GM12892 (cell line): ENCODE measurements around the gene ADAMTS2.

Source experiments
- DNase-seq: peaks from one replicate; pipeline ENCODE4 v3.0.0; 2011; ENCODE audit not compliant: insufficient read length
- FAIRE-seq: peaks from 2 replicates; lab custom pipeline; 2011; peaks lifted over from hg19 to GRCh38; lab: Jason Lieb, UNC
- POLR2A ChIP-seq: IDR thresholded peaks from 2 replicates; pipeline ENCODE4 v1.6.1; 2011; ENCODE audit warnings: low read depth, low read length, control low read depth
- POLR2AphosphoS5 ChIP-seq: IDR thresholded peaks from 2 replicates; pipeline ENCODE4 v1.6.1; 2011; ENCODE audit warnings: low read depth, low read length, control low read depth
- TAF1 ChIP-seq: IDR thresholded peaks from 2 replicates; pipeline ENCODE4 v1.6.1; 2011; ENCODE audit warnings: low read depth, mild to moderate bottlenecking, control low read depth, low read length, borderline replicate concordance

The ADAMTS2 gene

DNA sequence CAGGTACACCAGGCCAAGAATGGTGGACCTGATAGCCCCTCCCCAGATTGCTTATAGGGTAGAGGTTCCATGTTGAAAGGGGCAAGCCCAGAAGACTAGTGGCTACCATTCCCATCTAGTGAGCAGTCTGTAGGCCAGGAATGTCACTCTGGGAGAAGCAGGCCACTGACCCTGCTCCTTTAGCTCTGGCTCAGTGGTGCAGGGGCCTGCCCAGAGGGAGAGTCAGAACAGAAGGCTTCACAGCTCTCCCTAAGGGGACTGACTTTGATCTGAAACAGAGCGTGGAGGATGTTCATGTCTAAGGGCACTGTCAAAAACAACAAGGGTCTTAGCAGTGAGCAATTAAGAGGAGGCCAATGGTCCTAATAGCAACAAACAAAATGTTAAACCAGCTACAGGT lies 203.4 kb downstream of the ADAMTS2 start:
- DNase-seq, result no peak
- TF ChIP-seq POLR2AphosphoS5 (no peak), TAF1 (no peak)
- no peak for FAIRE-seq

GRCh38 chr5:179140293-179140692 lies 205.0 kb downstream of the ADAMTS2 start:
- no peak for DNase-seq
- no peak for FAIRE-seq
- TF ChIP-seq TAF1, result no peak
- TF ChIP-seq POLR2AphosphoS5, result no peak
- TF ChIP-seq POLR2A, result no peak

- TF ChIP-seq POLR2AphosphoS5 (no peak), POLR2A (no peak), TAF1 (no peak)
- FAIRE-seq (no peak), DNase-seq (no peak)
These were observed 205.4 kb downstream of the ADAMTS2 start for GRCh38 chr5:179139936-179140235.

- DNase-seq (no peak), FAIRE-seq (no peak)
- TF ChIP-seq POLR2AphosphoS5 (no peak), POLR2A (no peak), TAF1 (no peak)
These were observed 205.9 kb downstream of the ADAMTS2 start for GRCh38 chr5:179139111-179139935.

GRCh38 chr5:179138568-179138925 lies 206.7 kb downstream of the ADAMTS2 start:
- DNase-seq (no peak), FAIRE-seq (no peak)
- TF ChIP-seq POLR2A (no peak), POLR2AphosphoS5 (no peak), TAF1 (no peak)

DNA sequence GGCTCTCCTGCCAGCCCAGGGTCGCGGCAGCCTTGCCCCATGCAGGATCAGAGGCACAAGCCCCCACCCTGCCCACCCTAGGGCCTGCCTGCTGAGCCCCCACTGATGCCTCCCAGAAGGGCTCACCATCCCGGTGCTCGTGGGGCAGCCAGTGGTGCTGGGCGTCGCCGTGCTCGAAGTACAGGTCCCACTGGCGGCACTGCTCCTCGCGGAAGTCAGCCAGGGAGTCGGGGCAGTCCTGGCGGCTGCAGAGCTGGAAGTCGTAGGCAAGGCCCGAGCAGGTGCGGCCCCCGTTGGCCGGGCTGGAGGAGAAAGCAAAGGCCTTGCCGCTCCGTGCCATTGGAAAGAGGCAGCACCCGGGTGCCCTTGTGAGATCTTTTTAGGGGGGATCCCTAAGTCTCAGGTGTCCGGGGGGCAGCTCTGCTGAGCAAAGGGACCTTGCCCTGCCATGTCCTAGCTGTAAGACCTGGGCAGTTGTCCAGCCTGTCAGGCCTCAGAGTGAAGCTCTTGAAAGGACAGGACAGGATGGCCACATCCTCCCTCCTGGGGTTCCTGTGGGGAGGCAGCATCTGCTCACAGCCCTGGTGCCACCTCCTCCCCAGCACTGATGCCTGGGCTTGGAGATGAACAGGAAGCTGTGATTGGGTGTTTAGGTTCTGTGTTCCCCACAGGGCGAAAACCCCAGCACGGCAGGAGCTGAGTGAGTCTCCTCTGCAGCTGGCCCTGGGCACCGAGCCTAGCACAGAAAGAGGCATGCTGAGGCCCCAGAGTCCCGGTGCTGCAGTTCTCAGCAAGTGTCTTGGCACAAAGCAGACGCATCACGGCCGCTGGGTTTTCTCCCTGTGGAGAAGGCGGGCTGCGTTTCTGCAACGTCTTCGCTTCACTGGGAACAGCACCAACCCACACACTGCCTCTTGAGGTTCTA lies 207.4 kb downstream of the ADAMTS2 start:
- no peak for DNase-seq
- TF ChIP-seq POLR2AphosphoS5, result no peak
- no peak for TF ChIP-seq POLR2A
- TF ChIP-seq TAF1, result no peak
- no peak for FAIRE-seq

DNA sequence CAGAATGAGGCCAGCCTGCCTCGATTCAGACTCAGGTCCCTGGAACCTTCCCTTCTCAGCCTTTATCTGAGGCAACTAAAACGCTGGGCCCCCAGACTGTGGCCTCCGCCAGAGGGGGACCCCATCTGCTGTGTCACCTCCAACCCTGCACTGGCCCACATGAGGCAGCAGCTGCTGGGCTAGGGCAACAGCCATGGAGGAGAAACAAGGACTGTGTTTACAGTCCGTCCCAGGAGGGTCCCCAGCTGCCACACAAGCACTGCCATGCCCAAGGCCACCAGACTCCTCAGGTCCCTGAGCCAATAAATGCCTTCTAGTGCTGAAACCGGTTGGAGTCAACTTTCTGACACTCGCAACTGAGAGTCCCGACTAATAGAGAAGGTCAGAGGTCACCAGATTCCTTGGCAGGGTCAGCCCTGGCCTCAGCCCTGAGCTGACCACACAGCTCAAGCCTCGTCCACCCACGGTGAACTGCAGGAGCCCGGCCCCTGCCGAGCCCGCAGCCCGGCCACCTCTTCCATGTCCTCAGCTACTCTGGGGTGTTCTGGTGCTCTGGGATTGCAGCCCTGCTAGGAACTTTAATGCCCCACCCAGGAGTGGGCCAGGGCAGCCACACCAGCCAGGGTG lies 208.1 kb downstream of the ADAMTS2 start:
- FAIRE-seq (no peak), DNase-seq (no peak)
- TF ChIP-seq POLR2A, result no peak
- TF ChIP-seq TAF1, result no peak
- no peak for TF ChIP-seq POLR2AphosphoS5

GRCh38 chr5:179135441-179136215 lies 209.6 kb downstream of the ADAMTS2 start:
- TF ChIP-seq TAF1, result no peak
- no peak for TF ChIP-seq POLR2AphosphoS5
- TF ChIP-seq POLR2A, result no peak
- no peak for DNase-seq
- FAIRE-seq, result no peak

GRCh38 chr5:179135006-179135405 lies 210.3 kb downstream of the ADAMTS2 start:
- FAIRE-seq (no peak), DNase-seq (no peak)
- TF ChIP-seq POLR2A, result no peak
- TF ChIP-seq POLR2AphosphoS5, result no peak
- TF ChIP-seq TAF1, result no peak

DNA sequence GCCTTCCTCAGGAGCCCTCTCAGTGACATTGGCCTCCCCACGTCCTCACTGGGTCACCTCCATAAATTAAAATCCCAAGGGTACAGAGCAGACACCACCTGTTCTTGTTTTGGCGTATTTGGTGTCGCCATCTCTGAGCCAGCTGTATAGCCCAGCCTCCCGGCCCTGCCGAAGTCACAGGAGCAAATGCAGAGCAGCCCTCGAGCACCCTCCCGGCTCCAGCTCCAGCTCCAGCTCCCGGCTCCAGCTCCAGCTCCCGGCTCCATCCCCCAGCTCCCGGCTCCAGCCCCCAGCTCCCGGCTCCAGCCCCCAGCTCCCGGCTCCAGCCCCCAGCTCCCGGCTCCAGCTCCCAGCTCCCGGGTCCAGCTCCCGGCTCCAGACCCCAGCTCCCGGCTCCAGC lies 210.8 kb downstream of the ADAMTS2 start:
- DNase-seq (no peak), FAIRE-seq (no peak)
- TF ChIP-seq POLR2AphosphoS5 (no peak), POLR2A (no peak), TAF1 (no peak)

GRCh38 chr5:179132586-179133355 lies 212.5 kb downstream of the ADAMTS2 start:
- DNase-seq (no peak), FAIRE-seq (no peak)
- TF ChIP-seq TAF1, result no peak
- TF ChIP-seq POLR2AphosphoS5, result no peak
- no peak for TF ChIP-seq POLR2A
